ENCODE results near the gene NFE2L3. TPM values are rescaled to one million over a fixed set of nuclear protein-coding genes. Genes with fewer than 3 reads are reported as not detected.

The NFE2L3 gene
- total and polyA plus RNA-seq, 9 of the 15 experiments (the other 6 are each of a cell fraction or from before 2014, with no cell fraction given) = 2.9 to 16.9 (median 12.4) TPM

DNA sequence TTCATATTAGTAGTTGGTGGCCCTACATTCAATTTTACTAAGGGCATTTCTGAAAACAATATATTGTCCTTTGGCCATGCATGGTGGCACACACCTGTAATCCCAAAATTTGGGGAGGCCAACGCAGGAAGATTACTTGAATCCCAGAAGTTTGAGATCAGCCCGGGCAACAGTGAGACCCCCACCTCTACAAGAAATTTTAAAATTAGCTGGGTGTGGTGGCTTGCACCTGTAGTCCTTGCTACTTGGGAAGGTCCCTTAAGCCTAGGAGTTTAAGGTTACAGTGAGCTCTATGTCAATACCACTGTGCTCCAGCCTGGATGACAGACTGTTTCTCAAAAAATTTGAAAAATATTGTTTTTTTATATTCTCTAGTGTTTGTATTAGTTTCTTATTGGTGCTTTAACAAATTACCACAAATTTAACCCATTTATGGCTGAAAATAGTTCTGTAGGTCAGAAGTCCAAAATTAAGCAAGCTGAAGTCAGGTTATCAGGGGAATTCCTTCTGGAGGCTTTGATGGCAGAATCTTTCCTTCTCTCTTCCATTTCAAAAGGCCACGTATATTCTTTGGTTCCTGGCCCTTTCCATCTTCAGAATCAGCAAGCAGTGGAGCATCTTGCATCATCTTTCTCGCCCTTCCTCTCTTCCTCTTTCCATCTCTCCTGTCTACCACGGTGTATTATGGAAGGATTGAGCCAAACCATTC lies 62.0 kb downstream of the NFE2L3 start (continued):
- TF ChIP-seq, protein P1, sequence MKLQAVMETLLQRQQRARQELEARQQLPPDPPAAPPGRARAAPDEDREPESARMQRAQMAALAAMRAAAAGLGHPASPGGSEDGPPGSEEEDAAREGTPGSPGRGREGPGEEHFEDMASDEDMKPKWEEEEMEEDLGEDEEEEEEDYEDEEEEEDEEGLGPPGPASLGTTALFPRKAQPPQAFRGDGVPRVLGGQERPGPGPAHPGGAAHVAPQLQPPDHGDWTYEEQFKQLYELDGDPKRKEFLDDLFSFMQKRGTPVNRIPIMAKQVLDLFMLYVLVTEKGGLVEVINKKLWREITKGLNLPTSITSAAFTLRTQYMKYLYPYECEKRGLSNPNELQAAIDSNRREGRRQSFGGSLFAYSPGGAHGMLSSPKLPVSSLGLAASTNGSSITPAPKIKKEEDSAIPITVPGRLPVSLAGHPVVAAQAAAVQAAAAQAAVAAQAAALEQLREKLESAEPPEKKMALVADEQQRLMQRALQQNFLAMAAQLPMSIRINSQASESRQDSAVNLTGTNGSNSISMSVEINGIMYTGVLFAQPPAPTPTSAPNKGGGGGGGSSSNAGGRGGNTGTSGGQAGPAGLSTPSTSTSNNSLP (IDR thresholded peaks at IDR 0.05; ENCODE audit: borderline replicate concordance, low read depth, low read length) = no peak
- no peak for TF ChIP-seq ZNF224 (CRISPR knock-in tag; IDR thresholded peaks at IDR 0.05)
- no peak for TF ChIP-seq XRCC4 (IDR thresholded peaks at IDR 0.05; ENCODE audit: extremely low read depth, insufficient read depth, insufficient read length)
- TF ChIP-seq HMGN3 (IDR thresholded peaks at IDR 0.05; ENCODE audit: borderline replicate concordance, extremely low read depth, insufficient read length, low read depth, low read length) = no peak
- TF ChIP-seq POLR2A (conservative IDR thresholded peaks at IDR 0.05) = peak; percentile 37; the same call in 1 of the 2 replicates
- no peak for TF ChIP-seq GATAD2A (IDR thresholded peaks at IDR 0.05)
- TF ChIP-seq, protein P2, sequence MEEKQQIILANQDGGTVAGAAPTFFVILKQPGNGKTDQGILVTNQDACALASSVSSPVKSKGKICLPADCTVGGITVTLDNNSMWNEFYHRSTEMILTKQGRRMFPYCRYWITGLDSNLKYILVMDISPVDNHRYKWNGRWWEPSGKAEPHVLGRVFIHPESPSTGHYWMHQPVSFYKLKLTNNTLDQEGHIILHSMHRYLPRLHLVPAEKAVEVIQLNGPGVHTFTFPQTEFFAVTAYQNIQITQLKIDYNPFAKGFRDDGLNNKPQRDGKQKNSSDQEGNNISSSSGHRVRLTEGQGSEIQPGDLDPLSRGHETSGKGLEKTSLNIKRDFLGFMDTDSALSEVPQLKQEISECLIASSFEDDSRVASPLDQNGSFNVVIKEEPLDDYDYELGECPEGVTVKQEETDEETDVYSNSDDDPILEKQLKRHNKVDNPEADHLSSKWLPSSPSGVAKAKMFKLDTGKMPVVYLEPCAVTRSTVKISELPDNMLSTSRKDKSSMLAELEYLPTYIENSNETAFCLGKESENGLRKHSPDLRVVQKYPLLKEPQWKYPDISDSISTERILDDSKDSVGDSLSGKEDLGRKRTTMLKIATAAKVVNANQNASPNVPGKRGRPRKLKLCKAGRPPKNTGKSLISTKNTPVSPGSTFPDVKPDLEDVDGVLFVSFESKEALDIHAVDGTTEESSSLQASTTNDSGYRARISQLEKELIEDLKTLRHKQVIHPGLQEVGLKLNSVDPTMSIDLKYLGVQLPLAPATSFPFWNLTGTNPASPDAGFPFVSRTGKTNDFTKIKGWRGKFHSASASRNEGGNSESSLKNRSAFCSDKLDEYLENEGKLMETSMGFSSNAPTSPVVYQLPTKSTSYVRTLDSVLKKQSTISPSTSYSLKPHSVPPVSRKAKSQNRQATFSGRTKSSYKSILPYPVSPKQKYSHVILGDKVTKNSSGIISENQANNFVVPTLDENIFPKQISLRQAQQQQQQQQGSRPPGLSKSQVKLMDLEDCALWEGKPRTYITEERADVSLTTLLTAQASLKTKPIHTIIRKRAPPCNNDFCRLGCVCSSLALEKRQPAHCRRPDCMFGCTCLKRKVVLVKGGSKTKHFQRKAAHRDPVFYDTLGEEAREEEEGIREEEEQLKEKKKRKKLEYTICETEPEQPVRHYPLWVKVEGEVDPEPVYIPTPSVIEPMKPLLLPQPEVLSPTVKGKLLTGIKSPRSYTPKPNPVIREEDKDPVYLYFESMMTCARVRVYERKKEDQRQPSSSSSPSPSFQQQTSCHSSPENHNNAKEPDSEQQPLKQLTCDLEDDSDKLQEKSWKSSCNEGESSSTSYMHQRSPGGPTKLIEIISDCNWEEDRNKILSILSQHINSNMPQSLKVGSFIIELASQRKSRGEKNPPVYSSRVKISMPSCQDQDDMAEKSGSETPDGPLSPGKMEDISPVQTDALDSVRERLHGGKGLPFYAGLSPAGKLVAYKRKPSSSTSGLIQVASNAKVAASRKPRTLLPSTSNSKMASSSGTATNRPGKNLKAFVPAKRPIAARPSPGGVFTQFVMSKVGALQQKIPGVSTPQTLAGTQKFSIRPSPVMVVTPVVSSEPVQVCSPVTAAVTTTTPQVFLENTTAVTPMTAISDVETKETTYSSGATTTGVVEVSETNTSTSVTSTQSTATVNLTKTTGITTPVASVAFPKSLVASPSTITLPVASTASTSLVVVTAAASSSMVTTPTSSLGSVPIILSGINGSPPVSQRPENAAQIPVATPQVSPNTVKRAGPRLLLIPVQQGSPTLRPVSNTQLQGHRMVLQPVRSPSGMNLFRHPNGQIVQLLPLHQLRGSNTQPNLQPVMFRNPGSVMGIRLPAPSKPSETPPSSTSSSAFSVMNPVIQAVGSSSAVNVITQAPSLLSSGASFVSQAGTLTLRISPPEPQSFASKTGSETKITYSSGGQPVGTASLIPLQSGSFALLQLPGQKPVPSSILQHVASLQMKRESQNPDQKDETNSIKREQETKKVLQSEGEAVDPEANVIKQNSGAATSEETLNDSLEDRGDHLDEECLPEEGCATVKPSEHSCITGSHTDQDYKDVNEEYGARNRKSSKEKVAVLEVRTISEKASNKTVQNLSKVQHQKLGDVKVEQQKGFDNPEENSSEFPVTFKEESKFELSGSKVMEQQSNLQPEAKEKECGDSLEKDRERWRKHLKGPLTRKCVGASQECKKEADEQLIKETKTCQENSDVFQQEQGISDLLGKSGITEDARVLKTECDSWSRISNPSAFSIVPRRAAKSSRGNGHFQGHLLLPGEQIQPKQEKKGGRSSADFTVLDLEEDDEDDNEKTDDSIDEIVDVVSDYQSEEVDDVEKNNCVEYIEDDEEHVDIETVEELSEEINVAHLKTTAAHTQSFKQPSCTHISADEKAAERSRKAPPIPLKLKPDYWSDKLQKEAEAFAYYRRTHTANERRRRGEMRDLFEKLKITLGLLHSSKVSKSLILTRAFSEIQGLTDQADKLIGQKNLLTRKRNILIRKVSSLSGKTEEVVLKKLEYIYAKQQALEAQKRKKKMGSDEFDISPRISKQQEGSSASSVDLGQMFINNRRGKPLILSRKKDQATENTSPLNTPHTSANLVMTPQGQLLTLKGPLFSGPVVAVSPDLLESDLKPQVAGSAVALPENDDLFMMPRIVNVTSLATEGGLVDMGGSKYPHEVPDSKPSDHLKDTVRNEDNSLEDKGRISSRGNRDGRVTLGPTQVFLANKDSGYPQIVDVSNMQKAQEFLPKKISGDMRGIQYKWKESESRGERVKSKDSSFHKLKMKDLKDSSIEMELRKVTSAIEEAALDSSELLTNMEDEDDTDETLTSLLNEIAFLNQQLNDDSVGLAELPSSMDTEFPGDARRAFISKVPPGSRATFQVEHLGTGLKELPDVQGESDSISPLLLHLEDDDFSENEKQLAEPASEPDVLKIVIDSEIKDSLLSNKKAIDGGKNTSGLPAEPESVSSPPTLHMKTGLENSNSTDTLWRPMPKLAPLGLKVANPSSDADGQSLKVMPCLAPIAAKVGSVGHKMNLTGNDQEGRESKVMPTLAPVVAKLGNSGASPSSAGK (IDR thresholded peaks at IDR 0.05) = no peak
- TF ChIP-seq SPI1 (IDR thresholded peaks at IDR 0.05; ENCODE audit: borderline replicate concordance, low read depth, low read length) = peak; percentile 84; the same call in 1 of the 2 replicates
- TF ChIP-seq, protein P3, sequence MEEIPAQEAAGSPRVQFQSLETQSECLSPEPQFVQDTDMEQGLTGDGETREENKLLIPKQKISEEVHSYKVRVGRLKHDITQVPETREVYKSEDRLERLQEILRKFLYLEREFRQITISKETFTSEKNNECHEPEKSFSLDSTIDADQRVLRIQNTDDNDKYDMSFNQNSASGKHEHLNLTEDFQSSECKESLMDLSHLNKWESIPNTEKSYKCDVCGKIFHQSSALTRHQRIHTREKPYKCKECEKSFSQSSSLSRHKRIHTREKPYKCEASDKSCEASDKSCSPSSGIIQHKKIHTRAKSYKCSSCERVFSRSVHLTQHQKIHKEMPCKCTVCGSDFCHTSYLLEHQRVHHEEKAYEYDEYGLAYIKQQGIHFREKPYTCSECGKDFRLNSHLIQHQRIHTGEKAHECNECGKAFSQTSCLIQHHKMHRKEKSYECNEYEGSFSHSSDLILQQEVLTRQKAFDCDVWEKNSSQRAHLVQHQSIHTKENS (CRISPR knock-in tag; IDR thresholded peaks at IDR 0.05) = no peak
- TF ChIP-seq, protein P4, sequence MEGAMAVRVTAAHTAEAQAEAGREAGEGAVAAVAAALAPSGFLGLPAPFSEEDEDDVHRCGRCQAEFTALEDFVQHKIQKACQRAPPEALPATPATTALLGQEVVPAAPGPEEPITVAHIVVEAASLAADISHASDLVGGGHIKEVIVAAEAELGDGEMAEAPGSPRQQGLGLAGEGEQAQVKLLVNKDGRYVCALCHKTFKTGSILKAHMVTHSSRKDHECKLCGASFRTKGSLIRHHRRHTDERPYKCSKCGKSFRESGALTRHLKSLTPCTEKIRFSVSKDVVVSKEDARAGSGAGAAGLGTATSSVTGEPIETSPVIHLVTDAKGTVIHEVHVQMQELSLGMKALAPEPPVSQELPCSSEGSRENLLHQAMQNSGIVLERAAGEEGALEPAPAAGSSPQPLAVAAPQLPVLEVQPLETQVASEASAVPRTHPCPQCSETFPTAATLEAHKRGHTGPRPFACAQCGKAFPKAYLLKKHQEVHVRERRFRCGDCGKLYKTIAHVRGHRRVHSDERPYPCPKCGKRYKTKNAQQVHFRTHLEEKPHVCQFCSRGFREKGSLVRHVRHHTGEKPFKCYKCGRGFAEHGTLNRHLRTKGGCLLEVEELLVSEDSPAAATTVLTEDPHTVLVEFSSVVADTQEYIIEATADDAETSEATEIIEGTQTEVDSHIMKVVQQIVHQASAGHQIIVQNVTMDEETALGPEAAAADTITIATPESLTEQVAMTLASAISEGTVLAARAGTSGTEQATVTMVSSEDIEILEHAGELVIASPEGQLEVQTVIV (CRISPR knock-in tag; IDR thresholded peaks at IDR 0.05; ENCODE audit: borderline replicate concordance) = no peak
